ENCODE results near the gene EDDM13.
A peak's percentile ranks its signal among the peaks of the same experiment; 100 is the strongest.
"Not testable (repeated sequence)": the region's sequence is repeated elsewhere in the genome, so short reads cannot be mapped to it uniquely, and the experiment has no call there.

Gene EDDM13

DNA sequence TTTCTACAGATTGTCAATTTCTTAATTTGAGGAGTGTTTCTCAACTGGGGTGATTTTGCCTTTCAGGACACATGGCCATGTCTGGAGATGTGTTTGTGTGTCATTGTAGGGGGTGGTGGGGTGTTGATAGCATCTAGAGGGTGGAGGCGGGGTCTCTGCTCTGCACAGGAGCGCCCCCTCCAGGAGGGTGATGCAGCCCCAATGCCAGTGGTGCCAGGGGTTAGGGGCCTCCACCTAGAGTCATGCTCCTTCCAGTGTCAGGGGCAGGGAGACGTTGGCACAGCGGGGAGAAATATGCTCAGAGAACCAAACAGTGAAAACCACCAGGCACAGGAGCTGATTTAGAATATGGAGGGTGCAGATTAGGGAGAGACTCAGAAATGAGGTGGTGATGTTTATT is 26.8 kb upstream of the EDDM13 start:
- not testable (repeated sequence) for H3K36me3 ChIP-seq (ENCODE audit: control insufficient read depth in 1 of 2, insufficient read depth in 2 of 2, low read depth in 1 of 2, low read length in 2 of 2); H2BK15ac ChIP-seq (ENCODE audit: low read depth, poor library complexity, severe bottlenecking); H2BK120ac ChIP-seq (ENCODE audit: low read depth, low read length); H2AFZ ChIP-seq (ENCODE audit: low read depth, low read length); H4K91ac ChIP-seq (ENCODE audit: low read length); H3K18ac ChIP-seq (ENCODE audit: low read depth in 1 of 2, low read length in 2 of 2); DNase-seq; H3K4me1 ChIP-seq (ENCODE audit: control insufficient read depth, insufficient read depth, low read depth, low read length); H3K9ac ChIP-seq (ENCODE audit: low read length); H3K23ac ChIP-seq (ENCODE audit: low read length in 2 of 2); H3K27me3 ChIP-seq (ENCODE audit: control insufficient read depth in 1 of 2, insufficient read depth in 1 of 2, low read length in 2 of 2); H3K4me2 ChIP-seq (ENCODE audit: low read length, poor library complexity, severe bottlenecking); H3K27ac ChIP-seq (ENCODE audit: low read length, poor library complexity, severe bottlenecking); H2BK5ac ChIP-seq (ENCODE audit: low read depth, low read length, poor library complexity, severe bottlenecking); H3K79me1 ChIP-seq (replicated peaks; ENCODE audit: low read length, poor library complexity, severe bottlenecking); H3K4me3 ChIP-seq (ENCODE audit: insufficient read depth in 1 of 2, low read depth in 1 of 2, low read length in 2 of 2); H3K9me3 ChIP-seq (ENCODE audit: control insufficient read depth, low read length); H3K4ac ChIP-seq (ENCODE audit: low read depth in 1 of 2, low read length in 2 of 2); H4K8ac ChIP-seq (ENCODE audit: low read length); H2AK5ac ChIP-seq (ENCODE audit: low read length, severe bottlenecking); H2BK12ac ChIP-seq (ENCODE audit: low read length in 2 of 2); H3K14ac ChIP-seq (ENCODE audit: low read length in 2 of 2)
- 54% methylated on average over 4 of the region's 4 CpGs for WGBS

DNA sequence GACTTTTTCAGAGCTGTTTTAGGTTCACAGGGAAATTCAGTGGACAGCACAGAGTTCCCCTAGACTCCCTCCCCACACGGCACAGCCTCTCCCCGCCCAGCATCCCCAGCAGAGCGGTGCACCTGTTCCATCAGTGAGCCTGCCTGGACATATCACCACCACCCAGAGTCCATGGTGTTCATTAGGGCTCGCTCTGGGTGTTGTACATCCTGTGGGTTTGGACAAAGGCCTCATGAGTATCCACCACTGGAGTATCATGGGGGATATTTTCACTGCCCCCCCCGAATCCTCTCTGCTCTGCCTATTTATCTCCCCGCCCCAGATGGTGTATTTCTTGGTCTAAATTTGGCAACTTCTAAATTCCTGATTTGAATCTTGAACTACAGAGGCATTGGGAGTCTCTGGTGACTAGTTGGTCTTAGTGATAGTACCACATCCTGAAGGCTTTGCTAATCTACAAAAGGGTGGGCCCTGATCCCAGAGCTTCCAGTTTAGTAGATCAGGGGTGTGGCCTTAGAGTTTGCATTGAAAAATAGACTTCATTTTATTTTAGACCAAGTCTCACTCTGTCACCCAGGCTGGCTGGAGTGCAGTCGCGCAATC is 23.7 kb upstream of the EDDM13 start:
- not testable (repeated sequence) for H3K18ac ChIP-seq (ENCODE audit: low read depth in 1 of 2, low read length in 2 of 2); H3K4me3 ChIP-seq (ENCODE audit: insufficient read depth in 1 of 2, low read depth in 1 of 2, low read length in 2 of 2); H3K27ac ChIP-seq (ENCODE audit: low read length, poor library complexity, severe bottlenecking); H2BK15ac ChIP-seq (ENCODE audit: low read depth, poor library complexity, severe bottlenecking); H3K36me3 ChIP-seq (ENCODE audit: control insufficient read depth in 1 of 2, insufficient read depth in 2 of 2, low read depth in 1 of 2, low read length in 2 of 2); H2BK5ac ChIP-seq (ENCODE audit: low read depth, low read length, poor library complexity, severe bottlenecking); H3K4ac ChIP-seq (ENCODE audit: low read depth in 1 of 2, low read length in 2 of 2); H2AK5ac ChIP-seq (ENCODE audit: low read length, severe bottlenecking); H3K9ac ChIP-seq (ENCODE audit: low read length); H2AFZ ChIP-seq (ENCODE audit: low read depth, low read length); H3K23ac ChIP-seq (ENCODE audit: low read length in 2 of 2); H3K9me3 ChIP-seq (ENCODE audit: control insufficient read depth, low read length); H3K27me3 ChIP-seq (ENCODE audit: control insufficient read depth in 1 of 2, insufficient read depth in 1 of 2, low read length in 2 of 2); DNase-seq; H4K91ac ChIP-seq (ENCODE audit: low read length); H2BK12ac ChIP-seq (ENCODE audit: low read length in 2 of 2); H3K4me2 ChIP-seq (ENCODE audit: low read length, poor library complexity, severe bottlenecking); H3K4me1 ChIP-seq (ENCODE audit: control insufficient read depth, insufficient read depth, low read depth, low read length); H3K14ac ChIP-seq (ENCODE audit: low read length in 2 of 2); H3K79me1 ChIP-seq (replicated peaks; ENCODE audit: low read length, poor library complexity, severe bottlenecking); H4K8ac ChIP-seq (ENCODE audit: low read length); H2BK120ac ChIP-seq (ENCODE audit: low read depth, low read length)
- 88% methylated on average over 5 of the region's 8 CpGs for WGBS

DNA sequence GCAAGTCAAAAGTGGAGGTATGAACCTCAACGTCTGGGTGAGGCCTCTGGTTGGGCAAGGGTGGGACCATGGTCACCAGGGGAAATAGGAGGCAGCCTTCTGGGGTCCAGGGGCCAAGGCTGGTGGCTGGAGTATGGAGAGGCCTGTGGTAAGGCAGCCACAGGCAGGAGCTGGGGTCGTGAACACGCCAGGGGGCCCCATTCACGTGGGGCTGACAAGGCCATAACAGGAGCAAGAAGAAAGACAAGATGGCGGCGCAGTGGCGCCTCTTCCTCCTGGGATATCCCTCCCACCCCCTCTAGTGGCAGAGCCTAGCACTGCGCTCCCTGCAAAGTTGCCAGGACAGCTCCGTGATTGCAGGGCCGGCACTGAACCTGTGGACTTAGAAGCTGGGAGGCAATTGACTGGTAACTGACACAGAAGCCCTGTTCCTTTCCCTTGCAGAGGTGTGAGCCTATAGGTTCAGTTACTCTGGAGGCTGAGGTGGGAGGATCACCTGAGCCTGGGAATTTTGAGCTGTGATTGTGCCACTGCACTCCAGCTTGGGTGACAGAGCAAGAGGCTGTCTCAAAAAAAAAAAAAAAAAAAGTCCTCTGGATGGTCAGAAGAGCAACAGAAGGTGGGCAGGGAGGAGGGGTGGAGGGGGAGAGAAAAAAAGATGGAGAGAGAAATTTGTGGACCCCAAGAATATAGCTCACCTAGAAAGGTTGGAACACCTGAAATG is 19.7 kb upstream of the EDDM13 start:
- Histone ChIP-seq H4K91ac (ENCODE audit: low read length) (no peak overlapping the region), H3K36me3 (ENCODE audit: control insufficient read depth in 1 of 2, insufficient read depth in 2 of 2, low read depth in 1 of 2, low read length in 2 of 2) (no peaks in the 10 kb centered on the region), H2AK5ac (ENCODE audit: low read length, severe bottlenecking) (no peak overlapping the region), H4K8ac (ENCODE audit: low read length) (no peak overlapping the region), H3K27me3 (ENCODE audit: control insufficient read depth in 1 of 2, insufficient read depth in 1 of 2, low read length in 2 of 2) (no peaks in the 10 kb centered on the region), H3K18ac (ENCODE audit: low read depth in 1 of 2, low read length in 2 of 2) (no peak overlapping the region), H2BK120ac (ENCODE audit: low read depth, low read length) (no peak overlapping the region), H3K9ac (ENCODE audit: low read length) (no peak overlapping the region), H3K79me1 (replicated peaks; ENCODE audit: low read length, poor library complexity, severe bottlenecking) (no peaks in the 10 kb centered on the region), H3K27ac (ENCODE audit: low read length, poor library complexity, severe bottlenecking) (no peak overlapping the region), H3K4me2 (ENCODE audit: low read length, poor library complexity, severe bottlenecking) (no peak overlapping the region), H3K4ac (ENCODE audit: low read depth in 1 of 2, low read length in 2 of 2) (no peak overlapping the region), H3K4me1 (ENCODE audit: control insufficient read depth, insufficient read depth, low read depth, low read length) (no peaks in the 10 kb centered on the region), H3K14ac (ENCODE audit: low read length in 2 of 2) (no peak overlapping the region), H3K4me3 (ENCODE audit: insufficient read depth in 1 of 2, low read depth in 1 of 2, low read length in 2 of 2) (no peak overlapping the region), H2AFZ (ENCODE audit: low read depth, low read length) (no peak overlapping the region), H3K9me3 (ENCODE audit: control insufficient read depth, low read length) (no peaks in the 10 kb centered on the region), H2BK5ac (ENCODE audit: low read depth, low read length, poor library complexity, severe bottlenecking) (no peak overlapping the region), H3K23ac (ENCODE audit: low read length in 2 of 2) (no peak overlapping the region), H2BK12ac (ENCODE audit: low read length in 2 of 2) (no peak overlapping the region), H2BK15ac (ENCODE audit: low read depth, poor library complexity, severe bottlenecking) (peak overlapping the region; percentile 1)
- WGBS = 27% methylated on average over 7 of the region's 10 CpGs
- peak; percentile 70 for DNase-seq

DNA sequence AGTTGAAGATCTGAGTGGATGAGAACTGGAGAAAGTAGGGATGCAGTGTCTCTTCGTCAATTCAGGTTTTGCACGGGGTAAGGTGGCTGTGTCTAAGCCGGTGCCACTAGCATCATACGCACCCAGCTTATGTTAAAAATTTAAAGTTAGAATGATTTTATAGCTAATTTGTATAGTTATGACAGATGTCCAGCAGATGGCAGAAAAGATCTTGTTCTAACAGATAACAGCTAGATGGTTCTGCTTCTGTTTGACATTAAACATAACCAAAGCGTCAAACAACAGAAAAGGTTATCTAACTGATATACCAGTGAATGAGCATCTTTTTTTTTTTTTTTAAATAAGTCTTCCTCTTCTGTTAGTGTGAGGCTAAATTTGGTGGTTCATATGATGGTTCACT is 18.8 kb upstream of the EDDM13 start:
- Histone ChIP-seq H3K4me1 (ENCODE audit: control insufficient read depth, insufficient read depth, low read depth, low read length) (no peaks in the 10 kb centered on the region), H4K91ac (ENCODE audit: low read length) (no peak overlapping the region), H3K23ac (ENCODE audit: low read length in 2 of 2) (no peak overlapping the region), H3K14ac (ENCODE audit: low read length in 2 of 2) (no peak overlapping the region), H3K4me3 (ENCODE audit: insufficient read depth in 1 of 2, low read depth in 1 of 2, low read length in 2 of 2) (no peak overlapping the region), H3K9me3 (ENCODE audit: control insufficient read depth, low read length) (no peaks in the 10 kb centered on the region), H3K27me3 (ENCODE audit: control insufficient read depth in 1 of 2, insufficient read depth in 1 of 2, low read length in 2 of 2) (no peaks in the 10 kb centered on the region), H3K18ac (ENCODE audit: low read depth in 1 of 2, low read length in 2 of 2) (no peak overlapping the region), H3K4me2 (ENCODE audit: low read length, poor library complexity, severe bottlenecking) (no peak overlapping the region), H4K8ac (ENCODE audit: low read length) (no peak overlapping the region), H2AFZ (ENCODE audit: low read depth, low read length) (no peak overlapping the region), H2BK12ac (ENCODE audit: low read length in 2 of 2) (no peak overlapping the region), H2AK5ac (ENCODE audit: low read length, severe bottlenecking) (no peak overlapping the region), H2BK120ac (ENCODE audit: low read depth, low read length) (no peak overlapping the region), H3K79me1 (replicated peaks; ENCODE audit: low read length, poor library complexity, severe bottlenecking) (no peaks in the 10 kb centered on the region), H2BK15ac (ENCODE audit: low read depth, poor library complexity, severe bottlenecking) (no peak overlapping the region), H3K27ac (ENCODE audit: low read length, poor library complexity, severe bottlenecking) (no peak overlapping the region), H2BK5ac (ENCODE audit: low read depth, low read length, poor library complexity, severe bottlenecking) (no peak overlapping the region), H3K9ac (ENCODE audit: low read length) (no peak overlapping the region), H3K4ac (ENCODE audit: low read depth in 1 of 2, low read length in 2 of 2) (no peak overlapping the region), H3K36me3 (ENCODE audit: control insufficient read depth in 1 of 2, insufficient read depth in 2 of 2, low read depth in 1 of 2, low read length in 2 of 2) (no peaks in the 10 kb centered on the region)
- DNase-seq = peak; percentile 59
- 96% methylated on average over 2 of the region's 5 CpGs for WGBS

All from mesenchymal stem cell (in vitro differentiated cells and primary cell).